Spinal cord (tissue), 10 donors: ENCODE measurements around the gene NRP1. TPM values are rescaled to one million over a fixed set of nuclear protein-coding genes. Genes with fewer than 3 reads are reported as not detected.
"Not testable (repeated sequence)": the region's sequence is repeated elsewhere in the genome, so short reads cannot be mapped to it uniquely, and the experiment has no call there.

Source experiments
- DNase-seq, 6 donors: peaks; one replicate each; pipeline versions ENCODE4 v3.0.0 to v3.0.0-alpha.2; 2013 to 2015; ENCODE audit warnings: low spot score in 6 of 6, low read depth in 4 of 6
- H3K27ac ChIP-seq: one replicate; pipeline ENCODE4 v1.5.1; 2013; ENCODE audit warnings: low read depth, low read length, control low read depth
- H3K27me3 ChIP-seq: one replicate; pipeline ENCODE4 v1.6.1; 2013; ENCODE audit warnings: low read length; ENCODE audit not compliant: control insufficient read depth, insufficient read depth
- H3K36me3 ChIP-seq: one replicate; pipeline ENCODE4 v1.6.1; 2013; ENCODE audit warnings: low read length; ENCODE audit not compliant: control insufficient read depth, insufficient read depth
- H3K4me1 ChIP-seq: one replicate; pipeline ENCODE4 v1.6.1; 2013; ENCODE audit warnings: low read length; ENCODE audit not compliant: control insufficient read depth, insufficient read depth
- H3K4me3 ChIP-seq: one replicate; pipeline ENCODE4 v1.5.1; 2013; ENCODE audit warnings: low read depth, low read length, control low read depth
- H3K9me3 ChIP-seq: one replicate; pipeline ENCODE4 v1.6.1; 2013; ENCODE audit warnings: low read length; ENCODE audit not compliant: control insufficient read depth, insufficient read depth
- WGBS: methylation state at CpG from one replicate; pipeline ENCODE4 v1.1.5; 2013; ENCODE audit warnings: missing lambda C conversion rate; ENCODE audit not compliant: insufficient coverage; 5-methylcytosine and 5-hydroxymethylcytosine counted together
- polyA plus RNA-seq, 2 donors: library from polyadenylated mRNA; unstranded; fragments of 120-200 nt; gene quantifications; one replicate each; pipeline ENCODE4 v1.2.1, GENCODE V29; 2013; ENCODE audit not compliant: insufficient read length in 2 of 2
- total RNA-seq, 2 donors: library from RNA; depleted of rRNA in 1 of 2; stranded (reverse); fragments of 120-200 nt in 1 of 2; fragments of >200 nt in 1 of 2; gene quantifications; one replicate each; pipeline versions ENCODE4 v1.2.3 to v1.2.4, GENCODE V29; 2013 to 2014
- donor health status: healthy.

Gene NRP1
- total and polyA plus RNA-seq, 4 donors = 61.8 to 96.6 (median 80.2) TPM

DNA sequence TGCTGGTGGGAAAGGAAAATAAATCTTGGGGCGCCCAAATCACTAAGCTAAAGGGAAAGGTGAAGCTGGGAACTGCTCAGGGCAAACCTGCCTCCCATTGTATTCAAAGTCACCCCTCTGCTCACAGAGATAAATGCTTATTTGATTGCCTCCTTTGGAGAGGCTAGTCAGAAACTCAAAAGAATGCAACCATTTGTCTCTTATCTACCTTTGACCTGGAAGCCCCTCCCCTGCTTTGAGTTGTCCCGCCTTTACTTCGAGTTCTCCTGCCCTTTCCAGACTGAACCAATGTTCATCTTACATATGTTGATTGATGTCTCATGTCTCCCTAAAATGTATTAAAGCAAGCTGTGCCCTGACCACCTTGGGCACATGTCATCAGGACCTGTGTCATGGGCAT, 33.9 kb downstream of the NRP1 start:
- not testable (repeated sequence) for H3K4me3 ChIP-seq, H3K27me3 ChIP-seq, H3K27ac ChIP-seq, H3K36me3 ChIP-seq, DNase-seq, H3K9me3 ChIP-seq, H3K4me1 ChIP-seq
- 68% methylated on average over 2 of the region's 3 CpGs for WGBS

- no peaks in the 10 kb centered on the region for H3K9me3 ChIP-seq
Measured at GRCh38 chr10:33298893-33299292, 35.6 kb downstream of the NRP1 start.

DNA sequence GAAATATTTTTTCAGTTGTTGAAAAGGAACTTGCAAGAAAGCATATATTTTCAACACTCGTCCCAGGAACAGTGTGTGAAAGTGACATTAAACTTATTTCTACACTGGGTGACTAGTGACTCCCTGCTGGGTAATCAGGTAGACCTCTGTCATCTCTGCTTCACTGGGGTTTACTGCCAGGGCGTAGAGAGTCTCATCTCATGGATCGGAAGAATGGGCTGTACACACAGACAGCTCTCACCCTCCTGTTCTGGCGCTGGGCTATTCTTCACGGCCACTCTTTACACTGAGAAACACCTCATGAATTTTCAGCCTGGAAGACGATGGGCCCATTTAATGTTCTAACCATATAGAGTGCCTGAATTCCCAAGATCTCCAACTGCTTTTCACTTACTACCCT, 36.4 kb downstream of the NRP1 start:
- no peak for DNase-seq
- Histone ChIP-seq H3K36me3 (no peaks in the 10 kb centered on the region), H3K27me3 (no peaks in the 10 kb centered on the region), H3K27ac (no peak overlapping the region), H3K9me3 (no peaks in the 10 kb centered on the region), H3K4me3 (no peak overlapping the region), H3K4me1 (no peaks in the 10 kb centered on the region)
- WGBS = 72% methylated on average over 4 of the region's 6 CpGs

More at GRCh38 chr10:33298893-33299292, 35.6 kb downstream of the NRP1 start:
- WGBS = 92% methylated on average over 2 of the region's 2 CpGs
- no peak overlapping the region for H3K4me3 ChIP-seq
- H3K36me3 ChIP-seq = no peaks in the 10 kb centered on the region
- no peaks in the 10 kb centered on the region for H3K4me1 ChIP-seq
- no peak for DNase-seq
- H3K27ac ChIP-seq = no peak overlapping the region
- no peaks in the 10 kb centered on the region for H3K27me3 ChIP-seq

- Histone ChIP-seq H3K4me3 (no peak overlapping the region), H3K36me3 (no peaks in the 10 kb centered on the region), H3K4me1 (no peaks in the 10 kb centered on the region), H3K9me3 (no peaks in the 10 kb centered on the region), H3K27me3 (no peaks in the 10 kb centered on the region), H3K27ac (no peak overlapping the region)
- no CpG with 5 or more reads among the region's 2 CpGs for WGBS
- DNase-seq = no peak
Measured at GRCh38 chr10:33295851-33296250, 38.6 kb downstream of the NRP1 start.

GRCh38 chr10:33293531-33294170, 40.8 kb downstream of the NRP1 start:
- WGBS = no CpG with 5 or more reads among the region's 14 CpGs
- H3K27ac ChIP-seq = no peak overlapping the region
- DNase-seq = no peak

DNA sequence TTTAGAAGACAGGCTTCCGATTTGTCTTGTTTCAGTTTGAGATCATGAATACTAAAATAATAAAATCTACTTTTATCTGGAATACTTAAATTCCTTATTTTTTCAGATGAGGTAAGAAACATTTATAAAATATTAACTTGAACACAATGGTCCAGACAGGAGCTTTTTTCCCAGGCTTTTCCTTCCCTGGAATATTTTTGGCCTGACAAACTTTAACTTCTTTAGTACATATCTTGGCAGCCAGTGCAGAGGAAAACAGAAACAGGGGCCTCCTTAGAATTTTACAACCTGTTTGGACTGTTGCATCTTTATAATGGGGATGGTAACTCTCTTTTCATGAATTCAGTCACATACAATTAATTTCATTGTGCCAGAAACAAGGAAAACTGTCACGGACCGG, 41.4 kb downstream of the NRP1 start:
- Histone ChIP-seq H3K9me3 (no peaks in the 10 kb centered on the region), H3K36me3 (no peaks in the 10 kb centered on the region), H3K27ac (no peak overlapping the region), H3K4me3 (no peak overlapping the region), H3K27me3 (peaks cover 2% of the 10 kb centered on the region), H3K4me1 (peaks cover 3% of the 10 kb centered on the region)
- WGBS = no CpG with 5 or more reads among the region's 3 CpGs
- no peak for DNase-seq

More at GRCh38 chr10:33293531-33294170, 40.8 kb downstream of the NRP1 start:
- H3K9me3 ChIP-seq = no peaks in the 10 kb centered on the region
- no peaks in the 10 kb centered on the region for H3K36me3 ChIP-seq
- no peaks in the 10 kb centered on the region for H3K27me3 ChIP-seq
- H3K4me1 ChIP-seq = no peaks in the 10 kb centered on the region
- no peak overlapping the region for H3K4me3 ChIP-seq

DNA sequence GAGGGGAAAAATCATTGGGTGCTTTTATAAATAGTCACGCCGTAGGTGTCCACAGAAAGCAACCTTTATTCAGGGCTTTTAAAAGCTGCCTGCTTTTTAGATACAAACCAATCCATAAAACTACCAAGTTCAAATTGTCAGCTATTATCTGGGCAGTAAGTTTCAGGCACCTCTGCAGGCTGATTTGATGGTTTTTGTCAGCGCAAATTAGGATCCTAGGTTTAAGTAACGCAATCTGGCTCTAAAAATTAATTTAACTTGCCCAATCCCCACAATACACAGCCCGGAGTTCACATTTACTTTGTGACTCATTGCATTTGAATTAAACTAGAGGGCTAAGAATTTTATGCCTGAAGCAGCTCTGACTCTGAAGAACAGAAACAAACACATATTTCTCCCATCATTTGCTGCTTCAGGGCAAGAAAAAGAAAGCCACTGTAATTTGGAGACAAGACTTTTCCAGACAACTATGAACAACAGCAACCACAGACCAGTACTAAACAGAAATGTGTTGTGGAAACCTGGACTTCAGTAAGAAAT, 43.3 kb downstream of the NRP1 start:
- no peak for DNase-seq
- Histone ChIP-seq H3K4me1 (peaks cover 3% of the 10 kb centered on the region), H3K27ac (no peak overlapping the region), H3K9me3 (no peaks in the 10 kb centered on the region), H3K36me3 (no peaks in the 10 kb centered on the region), H3K27me3 (peaks cover 2% of the 10 kb centered on the region), H3K4me3 (no peak overlapping the region)
- 0% methylated on average over 2 of the region's 5 CpGs for WGBS

GRCh38 chr10:33290321-33291052, 44.0 kb downstream of the NRP1 start:
- Histone ChIP-seq H3K36me3 (no peaks in the 10 kb centered on the region), H3K4me3 (no peak overlapping the region), H3K27ac (no peak overlapping the region), H3K27me3 (peaks cover 2% of the 10 kb centered on the region), H3K9me3 (no peaks in the 10 kb centered on the region), H3K4me1 (peaks cover 3% of the 10 kb centered on the region)
- peak in 1 of 6 donors; percentile 53 for DNase-seq
- 67% methylated on average over 5 of the region's 13 CpGs for WGBS

DNA sequence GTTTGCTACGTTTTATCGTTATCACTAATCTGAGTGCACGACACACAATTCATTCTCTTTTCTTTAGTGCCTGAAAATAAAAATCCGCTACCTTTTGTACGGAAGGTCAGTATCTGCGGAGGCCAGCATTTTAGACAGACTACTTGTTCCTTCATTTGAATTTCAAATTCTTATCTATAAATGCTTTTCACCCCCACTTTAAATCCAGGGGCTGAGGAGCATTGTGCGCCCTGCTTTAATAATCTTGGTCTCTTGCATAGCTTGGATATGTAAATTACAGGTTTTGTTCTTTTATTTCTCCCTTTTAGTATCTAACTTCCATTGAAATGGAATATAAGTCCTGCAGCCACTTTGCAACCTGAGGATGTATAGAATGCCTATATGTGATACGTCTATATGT, 44.7 kb downstream of the NRP1 start:
- Histone ChIP-seq H3K27ac (no peak overlapping the region), H3K4me1 (peaks cover 3% of the 10 kb centered on the region), H3K4me3 (no peak overlapping the region), H3K36me3 (no peaks in the 10 kb centered on the region), H3K27me3 (peaks cover 2% of the 10 kb centered on the region), H3K9me3 (no peaks in the 10 kb centered on the region)
- DNase-seq = no peak
- 72% methylated on average over 5 of the region's 8 CpGs for WGBS

DNA sequence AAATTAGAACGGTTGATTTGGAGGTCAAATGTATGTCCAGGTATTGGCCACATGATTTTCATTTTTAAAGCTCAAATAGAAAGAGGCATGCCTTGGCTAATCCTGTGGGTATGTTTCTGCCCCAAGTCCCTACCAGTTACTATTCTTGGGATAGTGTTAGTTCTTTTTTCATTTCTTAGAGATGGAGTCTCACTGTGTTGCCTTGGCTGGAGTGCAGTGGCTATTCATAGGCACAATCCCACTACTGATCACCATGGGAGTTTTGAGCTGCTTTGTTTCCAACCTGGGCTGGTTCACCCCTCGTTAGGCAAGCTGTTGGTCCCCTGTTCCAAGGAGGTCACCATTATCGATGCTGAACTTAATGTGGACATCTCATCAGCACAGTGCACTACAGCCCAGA, 46.3 kb downstream of the NRP1 start:
- no peak overlapping the region for H3K4me3 ChIP-seq

More for the DNA sequence above, 46.3 kb downstream of the NRP1 start:
- 51% methylated on average over 2 of the region's 3 CpGs for WGBS
- no peaks in the 10 kb centered on the region for H3K9me3 ChIP-seq
- H3K27me3 ChIP-seq = peaks cover 2% of the 10 kb centered on the region
- no peaks in the 10 kb centered on the region for H3K36me3 ChIP-seq
- no peak for DNase-seq
- H3K4me1 ChIP-seq = peaks cover 3% of the 10 kb centered on the region
- H3K27ac ChIP-seq = no peak overlapping the region
